ENCODE measurements around the gene SLC1A1.
"Not testable (repeated sequence)": the region's sequence is repeated elsewhere in the genome, so short reads cannot be mapped to it uniquely, and the experiment has no call there.

Gene SLC1A1

DNA sequence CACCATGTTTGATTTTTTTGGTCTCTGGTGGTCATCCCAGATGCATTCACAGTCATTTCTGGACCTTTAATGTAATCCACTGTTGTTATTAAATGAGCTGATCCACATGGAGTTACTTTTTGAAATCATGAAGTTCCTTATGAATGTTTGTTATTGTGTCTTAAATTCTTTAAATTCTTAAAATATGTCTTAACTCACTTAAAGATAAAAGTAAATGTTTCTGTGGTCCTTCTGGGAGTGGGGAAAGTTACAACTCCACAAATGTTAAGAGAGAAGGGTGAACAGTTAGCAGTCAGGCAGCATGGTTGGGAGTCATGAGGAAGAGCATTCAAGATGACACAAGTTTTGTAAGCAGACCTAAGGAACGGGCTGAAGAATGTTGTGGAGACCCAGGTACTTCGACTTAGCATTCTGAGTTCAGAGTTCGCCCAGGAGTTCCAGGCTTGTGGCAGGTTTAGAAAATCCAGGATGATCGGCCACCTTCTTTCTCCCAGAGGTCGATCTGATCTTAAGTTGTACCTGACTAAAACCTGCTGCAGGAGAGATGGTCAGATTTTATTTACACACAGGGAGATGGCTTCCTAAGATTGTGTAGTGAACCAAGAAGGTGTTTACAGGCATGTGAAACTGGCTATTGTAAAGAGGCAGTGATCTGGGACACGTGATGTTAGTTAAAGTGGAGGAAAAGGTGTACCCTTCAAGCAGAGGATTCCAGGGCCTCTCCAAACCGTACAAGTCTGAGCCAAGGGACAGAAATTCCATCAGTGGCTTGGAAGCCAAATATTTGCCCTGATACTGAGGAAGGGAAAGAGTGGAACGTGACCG, 17.2 kb downstream of the SLC1A1 start:
- no peak for DNase-seq

DNA sequence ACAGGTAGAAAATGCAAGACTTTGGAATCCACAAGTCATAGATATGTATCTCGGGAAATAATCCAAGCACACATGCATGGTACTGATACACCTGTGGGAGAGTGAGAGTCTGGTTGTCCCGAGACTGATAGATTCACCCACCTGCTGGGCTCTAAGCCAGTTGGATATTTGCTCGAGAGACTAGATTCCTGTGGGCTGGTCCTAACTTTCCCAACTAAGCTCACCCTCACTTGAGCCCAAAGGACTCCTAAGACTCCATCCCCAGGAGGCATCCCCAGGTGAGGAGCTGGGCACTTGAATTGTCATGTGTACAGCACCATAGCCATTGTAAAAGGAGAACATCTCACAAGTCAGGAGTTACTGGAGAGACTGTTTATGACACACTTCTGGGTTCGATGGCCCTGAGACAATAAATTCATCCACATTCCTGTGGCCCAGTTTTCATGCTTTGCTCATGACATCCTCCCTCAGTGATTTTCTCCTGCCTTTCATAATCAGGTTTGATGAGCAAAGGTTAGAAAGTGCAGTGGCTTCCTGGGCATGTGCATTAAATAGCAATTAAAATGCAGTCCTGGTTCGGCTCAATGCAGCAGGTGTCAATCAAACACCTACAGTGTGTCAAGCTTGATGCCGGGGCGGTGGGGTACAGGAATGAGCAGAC, 18.1 kb downstream of the SLC1A1 start:
- DNase-seq: no peak

DNA sequence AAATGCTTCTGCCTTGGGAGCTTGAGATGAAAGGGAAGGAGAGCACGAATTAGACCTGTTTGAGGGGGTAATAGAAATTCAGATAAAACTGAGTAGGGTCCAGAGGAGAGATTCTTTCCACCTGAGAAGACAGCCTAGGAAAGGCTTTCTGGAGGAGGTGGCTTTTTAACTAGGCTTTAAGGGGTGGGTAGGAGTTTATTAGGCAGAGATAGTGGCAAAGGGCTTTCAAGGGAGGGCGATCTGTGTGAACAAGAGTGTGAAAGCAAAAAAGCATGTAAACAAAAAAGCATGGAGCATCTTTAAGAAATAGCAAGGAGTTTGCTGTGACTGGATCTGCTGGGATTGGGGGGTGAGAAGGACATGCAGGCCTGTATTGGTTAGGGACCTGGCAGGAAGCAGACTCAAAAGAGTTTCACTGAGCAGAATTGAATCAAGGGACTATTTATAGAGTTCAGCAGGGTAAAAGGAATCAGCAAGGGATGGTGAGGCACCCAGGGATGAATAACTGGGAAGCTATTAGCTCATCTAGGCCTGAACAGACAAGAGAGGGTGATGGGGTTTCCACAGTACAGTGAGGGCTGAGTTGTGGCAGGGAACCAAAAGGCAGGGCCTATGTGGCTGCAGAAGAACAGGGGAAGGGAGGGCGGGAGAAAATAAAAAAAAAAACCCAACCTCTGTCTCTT, 18.8 kb downstream of the SLC1A1 start:
- no peak for DNase-seq

DNA sequence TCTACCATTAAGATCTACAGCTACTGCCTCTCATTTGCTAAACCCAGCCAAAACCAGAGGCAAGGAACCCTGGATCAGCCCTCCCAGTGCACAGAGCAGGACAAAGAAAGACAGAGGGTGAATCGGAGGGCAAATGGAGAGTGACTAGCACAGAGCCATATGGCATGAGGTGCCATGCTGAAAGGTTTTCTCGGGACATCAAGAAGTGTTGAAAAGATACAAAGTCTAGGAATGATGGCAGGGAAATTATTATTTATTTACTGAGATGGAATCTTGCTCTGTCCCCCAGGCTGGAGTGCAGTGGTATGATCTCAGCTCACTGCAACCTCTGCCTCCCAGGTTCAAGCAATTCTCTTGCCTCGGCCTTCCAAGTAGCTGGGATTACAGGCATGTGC, 19.3 kb downstream of the SLC1A1 start:
- DNase-seq: no peak

GRCh38 chr9:4510546-4511322, 20.5 kb downstream of the SLC1A1 start:
- no peak for DNase-seq

DNA sequence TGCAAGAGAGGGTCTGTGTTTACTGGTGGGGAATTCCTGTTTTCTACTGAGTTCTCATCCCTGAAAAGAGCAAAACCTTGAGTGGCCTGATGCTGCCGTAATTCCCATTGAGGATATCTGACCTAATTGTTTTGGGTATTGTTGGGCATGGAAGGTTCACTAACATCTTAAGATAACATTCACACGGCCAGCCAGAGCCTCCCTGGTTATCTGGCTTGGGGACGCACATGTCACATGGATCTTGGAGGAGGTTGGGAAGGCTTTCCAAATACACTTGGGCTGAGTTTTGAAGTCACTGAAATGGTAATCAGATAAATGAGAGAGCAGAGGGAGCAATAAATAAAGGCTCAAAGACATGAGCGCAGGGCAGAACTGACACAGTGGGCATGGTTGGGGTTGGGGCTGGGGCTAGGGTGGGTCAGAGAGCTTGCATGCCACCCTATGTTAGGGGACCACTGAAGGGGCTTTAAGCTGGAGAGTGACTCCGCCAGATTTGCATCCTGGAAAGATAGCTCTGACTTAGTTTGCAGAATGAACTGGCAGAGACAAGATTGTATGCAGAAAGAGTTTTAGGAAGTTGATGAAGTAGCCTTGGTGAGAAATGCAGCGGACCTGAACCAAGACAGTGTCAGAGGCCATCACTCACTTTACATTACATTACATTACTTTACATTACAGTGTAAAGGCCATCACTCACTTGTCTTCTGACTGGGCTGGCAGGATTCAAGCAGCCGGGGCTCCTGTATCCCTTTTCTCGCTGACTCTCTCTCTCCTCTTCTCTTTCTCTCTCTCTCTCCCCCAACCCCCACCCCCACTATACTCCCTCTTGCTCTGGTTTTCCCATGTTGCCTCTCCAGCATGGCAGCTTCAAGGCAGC, 24.2 kb downstream of the SLC1A1 start:
- no peak for DNase-seq

DNA sequence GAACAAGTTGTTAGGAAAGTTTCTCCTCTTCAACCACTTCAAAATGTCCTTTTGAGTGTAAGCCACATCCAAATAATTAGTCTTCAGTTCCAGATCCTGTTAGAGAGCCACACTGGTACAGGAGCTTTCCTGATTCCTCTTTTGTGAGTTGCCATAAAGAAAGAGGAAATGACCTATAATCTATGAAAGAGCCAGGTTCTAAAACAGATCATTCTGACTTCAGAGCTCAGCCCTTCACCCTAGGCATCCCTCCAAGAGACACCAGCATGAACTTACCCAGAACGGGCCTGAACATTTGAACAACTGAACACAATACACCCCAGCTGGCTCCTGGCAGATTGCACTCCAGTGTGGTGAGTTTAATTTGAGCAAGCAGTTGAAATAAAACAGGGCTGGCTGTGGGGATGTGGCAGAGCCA, 25.7 kb downstream of the SLC1A1 start:
- DNase-seq: no peak

- no peak for DNase-seq
Observed at GRCh38 chr9:4517274-4517673, 27.0 kb downstream of the SLC1A1 start.

DNA sequence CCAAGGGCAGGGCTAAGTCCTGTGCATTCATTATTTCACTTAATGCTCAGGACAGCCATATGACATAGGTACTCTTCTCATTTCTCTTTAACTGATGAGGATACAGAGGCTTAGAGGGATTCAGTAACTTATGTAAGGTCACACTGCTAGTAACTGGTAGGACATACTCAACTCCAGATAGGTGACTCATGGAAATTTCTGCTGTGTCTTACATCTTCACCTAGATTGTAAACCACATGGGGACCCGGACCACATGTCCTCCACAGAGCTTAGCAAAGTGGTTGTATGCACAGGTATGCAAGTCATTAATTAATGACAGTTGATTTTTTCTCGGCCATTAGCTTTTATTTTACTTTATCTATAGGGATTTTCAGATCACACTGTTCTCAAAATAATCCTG, 29.3 kb downstream of the SLC1A1 start:
- DNase-seq: no peak

DNA sequence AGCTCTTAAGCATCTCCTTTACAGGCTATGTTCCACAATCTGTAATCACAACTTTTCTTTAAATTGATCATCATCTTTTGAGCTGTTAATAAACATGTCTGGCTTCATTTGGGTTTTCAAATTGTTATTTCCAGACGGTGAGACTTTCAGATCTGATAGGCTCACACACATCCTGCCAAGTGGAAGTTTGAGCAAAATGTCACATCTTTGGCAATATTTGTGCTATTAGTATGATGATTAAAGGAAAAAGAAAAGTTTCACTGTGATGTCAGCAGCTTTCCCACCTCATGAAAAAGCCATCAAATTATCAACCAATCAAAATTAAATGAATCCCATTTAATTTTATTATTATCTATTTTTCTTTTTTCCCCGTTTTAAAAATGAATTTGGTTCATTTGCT, 29.8 kb downstream of the SLC1A1 start:
- no peak for DNase-seq

- DNase-seq: peak; percentile 30
Observed at GRCh38 chr9:4530375-4530774, 40.1 kb downstream of the SLC1A1 start.

GRCh38 chr9:4530831-4531230, 40.6 kb downstream of the SLC1A1 start:
- DNase-seq: not testable (repeated sequence)

DNA sequence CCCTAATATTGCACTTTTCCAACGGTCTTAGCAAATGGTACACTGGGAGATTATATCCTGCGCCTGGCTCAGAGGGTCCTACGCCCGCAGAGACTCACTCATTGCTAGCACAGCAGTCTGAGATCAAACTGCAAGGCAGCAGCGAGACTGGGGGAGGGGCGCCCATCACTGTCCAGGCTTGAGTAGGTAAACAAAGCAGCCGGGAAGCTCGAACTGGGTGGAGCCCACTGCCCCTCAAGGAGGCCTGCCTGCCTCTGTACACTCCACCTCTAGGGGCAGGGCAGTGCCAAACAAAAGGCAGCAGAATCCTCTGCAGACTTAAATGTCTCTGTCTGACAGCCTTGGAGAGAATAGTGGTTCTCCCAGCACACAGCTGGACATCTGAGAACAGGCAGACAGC, 41.1 kb downstream of the SLC1A1 start:
- DNase-seq: not testable (repeated sequence)

- DNase-seq: not testable (repeated sequence)
Observed at GRCh38 chr9:4533881-4534280, 43.6 kb downstream of the SLC1A1 start.

DNA sequence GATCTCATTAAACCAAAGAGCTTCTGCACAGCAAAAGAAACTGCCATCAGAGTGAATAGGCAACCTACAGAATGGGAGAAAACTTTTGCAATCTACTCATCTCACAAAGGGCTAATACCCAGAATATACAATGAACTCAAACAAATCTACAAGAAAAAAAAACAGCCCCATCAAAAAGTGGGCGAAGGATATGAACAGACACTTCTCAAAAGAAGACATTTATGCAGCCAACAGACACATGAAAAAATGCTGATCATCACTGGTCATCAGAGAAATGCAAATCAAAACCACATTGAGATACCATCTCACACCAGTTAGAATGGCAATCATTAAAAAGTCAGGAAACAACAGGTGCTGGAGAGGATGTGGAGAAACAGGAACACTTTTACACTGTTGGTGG, 45.9 kb downstream of the SLC1A1 start:
- DNase-seq: not testable (repeated sequence)

GRCh38 chr9:4537581-4537980, 47.3 kb downstream of the SLC1A1 start:
- no peak for DNase-seq

- DNase-seq: no peak
Observed at GRCh38 chr9:4538107-4538506, 47.8 kb downstream of the SLC1A1 start.

- no peak for DNase-seq
Observed at GRCh38 chr9:4538621-4539020, 48.4 kb downstream of the SLC1A1 start.

GRCh38 chr9:4540425-4540824, 50.2 kb downstream of the SLC1A1 start:
- no peak for DNase-seq

GRCh38 chr9:4541281-4541680, 51.0 kb downstream of the SLC1A1 start:
- DNase-seq: no peak

DNA sequence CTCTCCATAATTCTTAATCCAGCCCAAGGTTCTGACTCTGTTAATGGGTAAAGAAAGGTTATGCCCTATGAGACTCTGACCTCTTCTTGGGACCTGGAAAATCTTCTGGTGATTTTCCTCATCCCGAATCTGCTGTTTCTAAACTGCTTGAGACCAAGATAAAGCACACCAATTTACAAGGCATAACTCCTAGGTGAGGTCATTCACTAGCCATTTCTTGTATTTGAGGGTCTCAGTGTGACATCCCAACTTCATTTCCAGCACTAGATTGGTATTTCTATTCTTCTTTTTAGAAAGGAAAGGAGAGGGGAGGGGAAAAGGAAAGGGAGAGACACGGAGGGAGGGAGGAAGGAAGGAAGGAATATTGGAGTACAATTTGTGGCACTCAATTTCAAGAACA, 51.6 kb downstream of the SLC1A1 start:
- no peak for DNase-seq

- DNase-seq: not testable (repeated sequence)
Observed at GRCh38 chr9:4544714-4545113, 54.4 kb downstream of the SLC1A1 start.

All from central memory CD4-positive, alpha-beta T cell (primary cell).